Upper lobe of left lung (tissue), 4 donors: Measurements from ENCODE around the gene DNAJC21.

ENCODE experiments used
- CTCF ChIP-seq, 6 experiments: fragments of 450-650 bp in 4 of 6; fragments of 200-600 bp in 2 of 6; sonication (generic) in 2 of 6; IDR thresholded peaks; one replicate each; pipeline ENCODE4 v1.5.1; 2016 to 2019; ENCODE audit warnings: antibody characterized with exemption in 6 of 6
- POLR2A ChIP-seq, 4 donors: fragments of 450-650 bp; IDR thresholded peaks; one replicate each; pipeline ENCODE4 v1.5.1; 2016 to 2017; ENCODE audit warnings: antibody characterized with exemption in 4 of 4, mild to moderate bottlenecking in 2 of 4
- POLR2AphosphoS5 ChIP-seq, 2 donors: sonication (generic); formaldehyde crosslinking; IDR thresholded peaks; one replicate each; pipeline ENCODE4 v1.5.1; 2017; ENCODE audit warnings: antibody characterized with exemption in 2 of 2

GRCh38 chr5:35001842-35002241, 72.5 kb downstream of the DNAJC21 start:
- no peak for TF ChIP-seq POLR2AphosphoS5 (IDR thresholded peaks at IDR 0.05)
- no peak for TF ChIP-seq CTCF (IDR thresholded peaks at IDR 0.05)
- no peak for TF ChIP-seq POLR2A (IDR thresholded peaks at IDR 0.05)
